Activated CD4-positive, alpha-beta T cell treated with anti-CD3 and anti-CD28 coated beads for 36 hours (primary cell): ENCODE data around the gene SMARCAL1. TPM values are rescaled to one million over a fixed set of nuclear protein-coding genes. Genes with fewer than 3 reads are reported as not detected.

ENCODE experiments used
- ATAC-seq: fragments of 200-7000 bp; cut with Tn5 transposase; one replicate; pipeline ENCODE4 v1.10.0; 2021; ENCODE audit warnings: mild to moderate bottlenecking, moderate library complexity
- CTCF ChIA-PET: fragments of 350-600 bp; sonication (Branson Sonifier 250); formaldehyde crosslinking; loops from one replicate; lab custom pipeline; 2021; ENCODE audit warnings: antibody characterized with exemption; lab: Charles Lee
- POLR2A ChIA-PET: fragments of 350-600 bp; sonication (Branson Sonifier 250); formaldehyde crosslinking; loops from one replicate; lab custom pipeline; 2021; ENCODE audit warnings: antibody characterized with exemption, inconsistent platforms; lab: Charles Lee
- DNase-seq: peaks from one replicate; pipeline ENCODE4 v3.0.0-alpha.2; 2020
- H3K27ac Mint-ChIP-seq: one replicate; pipeline ENCODE4 v1.8.0; 2021; ENCODE audit warnings: mixed read lengths
- H3K27me3 Mint-ChIP-seq: one replicate; pipeline ENCODE4 v1.8.0; 2021; ENCODE audit warnings: mixed read lengths
- H3K36me3 Mint-ChIP-seq: one replicate; pipeline ENCODE4 v1.8.0; 2021; ENCODE audit warnings: low read depth, mixed read lengths
- H3K4me1 Mint-ChIP-seq: one replicate; pipeline ENCODE4 v1.8.0; 2021; ENCODE audit warnings: mixed read lengths
- H3K4me3 Mint-ChIP-seq: one replicate; pipeline ENCODE4 v1.8.0; 2021; ENCODE audit warnings: mild to moderate bottlenecking, moderate library complexity, mixed read lengths
- H3K9me3 Mint-ChIP-seq: one replicate; pipeline ENCODE4 v1.8.0; 2021; ENCODE audit warnings: low read depth, mixed read lengths
- intact Hi-C, 2 experiments: fragments of 100-400 bp; cut with DNase I in 1 of 2; cut with micrococcal nuclease in 1 of 2; formaldehyde crosslinking; loops; one replicate each; pipeline versions ENCODE4 v1.14.2 to v1.15.1; 2022 to 2024; cut with DNase I, micrococcal nuclease
- total RNA-seq, 2 experiments: library from RNA; stranded (reverse); gene quantifications; one replicate each; pipeline ENCODE4 v1.2.3, GENCODE V29; 2021

The SMARCAL1 gene
- total RNA-seq, 2 experiments from 2014 or later, result 25.9 to 27.7 TPM

- no peak for ATAC-seq
- Mint-ChIP-seq H3K4me3 (no peak overlapping the region), H3K27me3 (no peaks in the 10 kb centered on the region), H3K36me3 (peaks cover 71% of the 10 kb centered on the region), H3K27ac (no peak overlapping the region), H3K4me1 (no peaks in the 10 kb centered on the region), H3K9me3 (peaks cover 2% of the 10 kb centered on the region)
- POLR2A ChIA-PET, result interaction anchor here (0.6 kb wide), 1 partner anchor 331 kb away, joined by 3 read pairs; no protein-coding TSS in a partner anchor
- DNase-seq, result no peak
- CTCF ChIA-PET, result interaction anchor here (0.7 to 1.3 kb wide), 5 partner anchors 10 to 235 kb away, joined by 3 to 5 read pairs (median 3); no protein-coding TSS in a partner anchor
- intact Hi-C loops, result no loop called here
These were observed 17.1 kb downstream of the SMARCAL1 start for GRCh38 chr2:216429428-216429827.

- DNase-seq (no peak), ATAC-seq (no peak)
- Mint-ChIP-seq H3K27me3 (no peaks in the 10 kb centered on the region), H3K36me3 (peaks cover 67% of the 10 kb centered on the region), H3K9me3 (no peaks in the 10 kb centered on the region), H3K4me3 (no peak overlapping the region), H3K4me1 (no peaks in the 10 kb centered on the region), H3K27ac (peak overlapping the region; percentile 13)
- POLR2A ChIA-PET, result no interaction called here
- intact Hi-C loops, result no loop called here
- CTCF ChIA-PET, result no interaction called here
These were observed 18.7 kb downstream of the SMARCAL1 start for GRCh38 chr2:216430811-216431530.

- Mint-ChIP-seq H3K4me3 (no peak overlapping the region), H3K36me3 (peaks cover 67% of the 10 kb centered on the region), H3K27ac (no peak overlapping the region), H3K4me1 (no peaks in the 10 kb centered on the region), H3K27me3 (no peaks in the 10 kb centered on the region), H3K9me3 (no peaks in the 10 kb centered on the region)
- CTCF ChIA-PET, result no interaction called here
- ATAC-seq, result no peak
- DNase-seq, result no peak
- intact Hi-C loops, result no loop called here
- POLR2A ChIA-PET, result no interaction called here
These were observed 19.2 kb downstream of the SMARCAL1 start for GRCh38 chr2:216431531-216431856.

DNA sequence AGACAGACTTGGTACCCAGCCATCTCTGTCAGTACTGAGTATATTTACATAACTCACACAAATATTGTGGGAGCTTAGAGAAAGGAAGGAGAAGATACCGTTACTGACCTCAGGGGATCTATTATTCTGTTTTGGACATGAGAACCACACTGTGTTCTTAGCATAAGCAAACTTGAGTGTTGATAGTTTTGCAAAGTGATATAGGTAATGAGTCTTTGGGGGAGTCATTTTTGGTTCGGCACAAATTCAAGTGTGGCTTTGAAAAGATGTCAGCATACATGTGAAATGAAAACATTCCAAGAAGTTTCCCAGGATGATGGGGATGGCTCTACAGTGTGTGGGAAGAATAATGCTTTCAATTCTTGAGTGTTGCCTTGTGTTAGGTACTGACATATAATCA lies 24.1 kb downstream of the SMARCAL1 start:
- POLR2A ChIA-PET, result no interaction called here

DNA sequence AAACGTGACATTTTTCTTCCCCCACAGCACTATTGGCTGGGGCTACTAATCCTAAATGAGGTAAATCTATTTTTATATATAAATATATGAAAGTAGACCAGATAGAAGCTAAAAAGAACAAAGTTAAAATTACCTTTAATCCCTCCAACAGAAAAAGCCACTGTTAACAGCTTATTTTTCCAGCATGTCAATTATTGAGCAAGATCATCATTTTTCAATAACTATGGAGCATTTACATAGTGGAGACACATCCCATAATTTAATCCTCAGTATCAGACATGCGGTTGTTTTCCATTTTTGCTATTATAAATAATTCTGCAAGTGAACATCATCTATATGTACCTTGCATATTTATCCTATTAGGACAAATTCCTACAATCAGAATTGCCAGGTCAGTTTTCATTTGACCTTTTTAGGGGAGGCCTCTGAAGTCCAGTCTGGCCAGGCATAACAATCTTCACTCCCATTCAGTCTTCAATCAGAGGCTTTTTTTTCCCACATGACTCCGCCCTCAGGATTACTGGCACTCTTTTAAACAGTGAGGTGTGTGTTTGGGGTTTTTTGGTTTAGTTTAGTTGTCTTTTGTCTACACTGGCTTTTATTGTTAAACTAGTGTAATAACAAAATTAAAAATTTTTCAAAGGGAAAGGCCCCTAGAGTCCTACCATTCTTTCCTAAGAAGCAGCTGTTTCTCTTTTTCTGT lies 29.2 kb downstream of the SMARCAL1 start:
- no peak overlapping the region for H3K27ac Mint-ChIP-seq
- ChIA-PET CTCF (no interaction called here), POLR2A (no interaction called here)
- no peaks in the 10 kb centered on the region for H3K9me3 Mint-ChIP-seq
- H3K4me3 Mint-ChIP-seq, result no peak overlapping the region
- peaks cover 36% of the 10 kb centered on the region for H3K36me3 Mint-ChIP-seq
- H3K27me3 Mint-ChIP-seq, result no peaks in the 10 kb centered on the region
- intact Hi-C loops, result no loop called here
- H3K4me1 Mint-ChIP-seq, result no peaks in the 10 kb centered on the region
- ATAC-seq (no peak), DNase-seq (no peak)

More for the DNA sequence above, 24.1 kb downstream of the SMARCAL1 start:
- Mint-ChIP-seq H3K4me1 (no peaks in the 10 kb centered on the region), H3K27ac (no peak overlapping the region), H3K36me3 (peaks cover 52% of the 10 kb centered on the region), H3K27me3 (no peaks in the 10 kb centered on the region), H3K9me3 (no peaks in the 10 kb centered on the region), H3K4me3 (no peak overlapping the region)
- DNase-seq (no peak), ATAC-seq (no peak)
- intact Hi-C loops, result no loop called here
- CTCF ChIA-PET, result no interaction called here

DNA sequence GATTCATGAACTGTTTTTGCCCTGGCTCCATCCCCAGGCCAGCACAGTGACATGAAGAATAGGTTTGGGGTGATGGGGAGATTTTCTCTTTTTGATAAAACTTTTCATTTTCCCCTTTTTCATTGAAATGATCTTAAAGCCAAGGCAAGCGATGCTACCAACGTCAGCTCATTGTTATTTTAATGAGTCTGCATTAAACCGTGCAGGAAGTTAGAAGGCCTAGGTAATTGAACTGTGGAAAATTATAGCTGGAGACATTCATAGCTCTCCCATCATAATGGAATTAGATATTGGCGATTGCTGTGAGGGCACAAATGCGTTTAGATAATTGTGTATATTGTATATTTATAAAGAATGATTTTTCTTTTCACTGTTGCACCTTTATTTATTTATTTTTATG lies 33.2 kb downstream of the SMARCAL1 start:
- ATAC-seq, result no peak
- DNase-seq, result no peak
- Mint-ChIP-seq H3K36me3 (peaks cover 61% of the 10 kb centered on the region), H3K4me3 (no peak overlapping the region), H3K27ac (no peak overlapping the region), H3K9me3 (peaks cover 4% of the 10 kb centered on the region), H3K4me1 (no peaks in the 10 kb centered on the region), H3K27me3 (no peaks in the 10 kb centered on the region)
- CTCF ChIA-PET, result no interaction called here
- POLR2A ChIA-PET, result no interaction called here
- intact Hi-C loops, result no loop called here

DNA sequence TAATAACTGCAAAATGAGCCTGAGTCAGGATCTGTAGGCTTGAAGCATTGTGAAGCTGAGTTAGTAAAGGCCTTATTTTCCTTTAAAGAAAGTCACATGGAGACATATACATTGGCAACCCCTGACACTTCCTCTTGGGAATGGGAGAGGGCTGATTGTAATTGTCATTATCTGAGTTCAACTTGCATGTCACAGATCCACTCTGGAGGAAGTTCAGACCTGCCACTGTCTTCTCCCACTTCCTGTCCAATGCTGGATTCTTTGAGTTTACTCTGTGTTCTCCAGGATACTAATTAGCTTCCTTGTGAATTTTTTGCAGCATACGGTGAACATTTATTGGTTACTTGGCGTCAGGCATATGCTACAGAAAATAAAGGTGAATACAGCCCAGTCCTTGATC lies 34.1 kb downstream of the SMARCAL1 start:
- POLR2A ChIA-PET, result no interaction called here
- H3K27ac Mint-ChIP-seq, result no peak overlapping the region
- intact Hi-C loops, result no loop called here
- DNase-seq (no peak), ATAC-seq (no peak)
- no peaks in the 10 kb centered on the region for H3K27me3 Mint-ChIP-seq
- H3K4me1 Mint-ChIP-seq, result no peaks in the 10 kb centered on the region
- CTCF ChIA-PET, result no interaction called here
- peaks cover 64% of the 10 kb centered on the region for H3K36me3 Mint-ChIP-seq
- peaks cover 4% of the 10 kb centered on the region for H3K9me3 Mint-ChIP-seq
- no peak overlapping the region for H3K4me3 Mint-ChIP-seq

GRCh38 chr2:216447293-216447692 lies 35.0 kb downstream of the SMARCAL1 start:
- no peak for ATAC-seq

DNA sequence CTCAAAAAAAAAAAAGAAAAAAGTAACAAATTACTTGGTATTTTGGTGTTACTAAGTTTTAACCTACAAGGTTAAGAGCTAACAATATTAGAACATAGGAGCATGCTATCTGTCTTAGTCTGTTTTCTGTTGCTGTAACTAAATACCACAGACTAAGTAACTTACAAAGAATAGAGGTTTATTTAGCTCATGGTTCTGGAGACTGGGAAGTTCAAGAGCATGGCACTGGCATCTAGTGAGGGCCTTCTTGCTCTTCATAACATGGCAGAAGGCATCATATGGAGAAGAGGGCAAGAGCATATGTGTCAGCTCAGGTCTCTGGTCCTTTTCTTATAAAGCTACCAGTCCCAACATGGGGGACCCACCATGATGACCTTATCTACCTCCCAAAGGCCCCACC lies 36.5 kb downstream of the SMARCAL1 start:
- H3K4me3 Mint-ChIP-seq, result no peak overlapping the region
- ATAC-seq, result no peak
- H3K27ac Mint-ChIP-seq, result no peak overlapping the region
- no peak for DNase-seq
- CTCF ChIA-PET, result interaction anchor here (0.7 to 1.3 kb wide), 3 partner anchors 27 to 45 kb away, joined by 3 to 4 read pairs (median 4); no protein-coding TSS in a partner anchor
- H3K27me3 Mint-ChIP-seq, result no peaks in the 10 kb centered on the region
- peaks cover 79% of the 10 kb centered on the region for H3K36me3 Mint-ChIP-seq
- intact Hi-C loops, result no loop called here
- peaks cover 4% of the 10 kb centered on the region for H3K9me3 Mint-ChIP-seq
- POLR2A ChIA-PET, result no interaction called here
- H3K4me1 Mint-ChIP-seq, result no peaks in the 10 kb centered on the region

More at GRCh38 chr2:216447293-216447692, 35.0 kb downstream of the SMARCAL1 start:
- H3K4me1 Mint-ChIP-seq, result no peaks in the 10 kb centered on the region
- peaks cover 71% of the 10 kb centered on the region for H3K36me3 Mint-ChIP-seq
- ChIA-PET CTCF (no interaction called here), POLR2A (no interaction called here)
- peaks cover 4% of the 10 kb centered on the region for H3K9me3 Mint-ChIP-seq
- no peak overlapping the region for H3K27ac Mint-ChIP-seq
- no peaks in the 10 kb centered on the region for H3K27me3 Mint-ChIP-seq
- no peak for DNase-seq
- no peak overlapping the region for H3K4me3 Mint-ChIP-seq
- intact Hi-C loops, result no loop called here

DNA sequence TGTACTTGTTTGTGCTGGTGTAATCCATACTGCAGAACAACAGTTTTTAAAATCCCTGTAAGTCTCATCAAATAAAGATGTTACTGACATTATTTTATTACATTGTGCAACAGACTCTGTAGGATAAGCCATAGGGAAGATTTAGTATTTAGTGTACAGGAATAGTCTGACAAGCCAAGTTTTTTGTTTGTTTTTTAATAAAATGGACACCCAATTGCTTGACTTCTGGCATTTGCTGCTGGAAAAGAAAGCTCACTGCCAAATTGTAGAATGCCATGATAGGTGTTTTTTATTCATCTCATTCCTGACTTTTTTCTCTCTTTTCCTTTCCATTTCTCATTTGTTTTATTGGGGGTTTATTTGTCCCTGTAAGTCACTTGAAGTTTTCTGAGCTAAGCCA lies 38.1 kb downstream of the SMARCAL1 start:
- Mint-ChIP-seq H3K9me3 (peaks cover 4% of the 10 kb centered on the region), H3K27me3 (no peaks in the 10 kb centered on the region), H3K27ac (no peak overlapping the region), H3K4me3 (no peak overlapping the region), H3K4me1 (no peaks in the 10 kb centered on the region), H3K36me3 (peaks cover 76% of the 10 kb centered on the region)
- ChIA-PET POLR2A (no interaction called here), CTCF (no interaction called here)
- DNase-seq, result no peak
- intact Hi-C loops, result no loop called here
- no peak for ATAC-seq

- Mint-ChIP-seq H3K9me3 (peaks cover 4% of the 10 kb centered on the region), H3K36me3 (peaks cover 77% of the 10 kb centered on the region), H3K27ac (no peak overlapping the region), H3K27me3 (no peaks in the 10 kb centered on the region), H3K4me3 (no peak overlapping the region), H3K4me1 (no peaks in the 10 kb centered on the region)
- ATAC-seq (no peak), DNase-seq (no peak)
- intact Hi-C loops, result no loop called here
- ChIA-PET CTCF (no interaction called here), POLR2A (no interaction called here)
These were observed 38.5 kb downstream of the SMARCAL1 start for GRCh38 chr2:216450784-216451183.
